Thoracic aorta (tissue), 2 donors: Measurements from ENCODE around the gene DPH1. TPM values are rescaled to one million over a fixed set of nuclear protein-coding genes. Genes with fewer than 3 reads are reported as not detected.
A peak's percentile ranks its signal among the peaks of the same experiment; 100 is the strongest.

ENCODE experiments used
- ATAC-seq: fragments of 150-250 bp; one replicate; pipeline ENCODE4 v1.8.0; 2017; ENCODE audit warnings: low read depth; ENCODE audit not compliant: insufficient number of reproducible peaks, low FRiP score
- DNase-seq: peaks from one replicate; pipeline ENCODE4 v3.0.0-alpha.2; 2020; ENCODE audit warnings: low spot score
- H3K27ac ChIP-seq, 2 donors: fragments of 200-600 bp; sonication (generic); 1 replicate in 1 of 2; 2 replicates in 1 of 2; pipeline ENCODE4 v1.5.1; 2016; ENCODE audit warnings: mild to moderate bottlenecking in 2 of 2, moderate library complexity in 2 of 2
- H3K27me3 ChIP-seq: fragments of 200-600 bp; sonication (generic); replicated peaks from 2 replicates; pipeline ENCODE4 v1.6.0; 2016; ENCODE audit warnings: mild to moderate bottlenecking; ENCODE audit not compliant: insufficient read depth
- H3K36me3 ChIP-seq: fragments of 200-600 bp; sonication (generic); one replicate; pipeline ENCODE4 v1.5.1; 2016
- H3K4me1 ChIP-seq, 2 donors: fragments of 200-600 bp; sonication (generic); 1 replicate in 1 of 2; 2 replicates in 1 of 2; pipeline versions ENCODE4 v1.5.1 to v1.6.0; 2016; ENCODE audit warnings: low read depth in 2 of 2, mild to moderate bottlenecking in 1 of 2; ENCODE audit not compliant: control insufficient read depth in 1 of 2
- H3K4me3 ChIP-seq: fragments of 200-600 bp; sonication (generic); 2 replicates; pipeline ENCODE4 v1.5.1; 2016; ENCODE audit warnings: mild to moderate bottlenecking
- H3K9me3 ChIP-seq: fragments of 200-600 bp; sonication (generic); 2 replicates; pipeline ENCODE4 v1.5.1; 2016
- total RNA-seq, 2 donors: library from RNA; depleted of rRNA; stranded (reverse); fragments of >200 nt; gene quantifications; one replicate each; pipeline versions ENCODE4 v1.1.0 to v1.2.3, GENCODE V29; 2016
- TF ChIP-seq, protein P1 (sequence below): fragments of 200-600 bp; sonication (generic); IDR thresholded peaks from one replicate; pipeline ENCODE4 v1.5.1; 2019; ENCODE audit warnings: antibody characterized with exemption

DPH1 gene
- total RNA-seq, 2 donors from 2014 or later, result 46.0 to 61.1 TPM

GRCh38 chr17:2051061-2051932 is 21.3 kb downstream of the DPH1 start:
- H3K36me3 ChIP-seq, result no peaks in the 10 kb centered on the region
- TF ChIP-seq, protein P1, sequence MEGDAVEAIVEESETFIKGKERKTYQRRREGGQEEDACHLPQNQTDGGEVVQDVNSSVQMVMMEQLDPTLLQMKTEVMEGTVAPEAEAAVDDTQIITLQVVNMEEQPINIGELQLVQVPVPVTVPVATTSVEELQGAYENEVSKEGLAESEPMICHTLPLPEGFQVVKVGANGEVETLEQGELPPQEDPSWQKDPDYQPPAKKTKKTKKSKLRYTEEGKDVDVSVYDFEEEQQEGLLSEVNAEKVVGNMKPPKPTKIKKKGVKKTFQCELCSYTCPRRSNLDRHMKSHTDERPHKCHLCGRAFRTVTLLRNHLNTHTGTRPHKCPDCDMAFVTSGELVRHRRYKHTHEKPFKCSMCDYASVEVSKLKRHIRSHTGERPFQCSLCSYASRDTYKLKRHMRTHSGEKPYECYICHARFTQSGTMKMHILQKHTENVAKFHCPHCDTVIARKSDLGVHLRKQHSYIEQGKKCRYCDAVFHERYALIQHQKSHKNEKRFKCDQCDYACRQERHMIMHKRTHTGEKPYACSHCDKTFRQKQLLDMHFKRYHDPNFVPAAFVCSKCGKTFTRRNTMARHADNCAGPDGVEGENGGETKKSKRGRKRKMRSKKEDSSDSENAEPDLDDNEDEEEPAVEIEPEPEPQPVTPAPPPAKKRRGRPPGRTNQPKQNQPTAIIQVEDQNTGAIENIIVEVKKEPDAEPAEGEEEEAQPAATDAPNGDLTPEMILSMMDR, result no peak
- no peaks in the 10 kb centered on the region for H3K27me3 ChIP-seq
- no peaks in the 10 kb centered on the region for H3K9me3 ChIP-seq
- no peak overlapping the region for H3K27ac ChIP-seq
- DNase-seq, result no peak
- no peak for ATAC-seq
- H3K4me1 ChIP-seq, result peaks cover 30 to 45% of the 10 kb centered on the region in 2 donors
- H3K4me3 ChIP-seq, result peak overlapping the region; percentile 76

GRCh38 chr17:2051933-2052559 is 22.1 kb downstream of the DPH1 start:
- Histone ChIP-seq H3K4me1 (peaks cover 30 to 48% of the 10 kb centered on the region in 2 donors), H3K9me3 (no peaks in the 10 kb centered on the region), H3K27ac (no peak overlapping the region), H3K4me3 (no peak overlapping the region), H3K27me3 (no peaks in the 10 kb centered on the region), H3K36me3 (no peaks in the 10 kb centered on the region)
- DNase-seq (no peak), ATAC-seq (no peak)
- TF ChIP-seq, protein P1, result no peak

DNA sequence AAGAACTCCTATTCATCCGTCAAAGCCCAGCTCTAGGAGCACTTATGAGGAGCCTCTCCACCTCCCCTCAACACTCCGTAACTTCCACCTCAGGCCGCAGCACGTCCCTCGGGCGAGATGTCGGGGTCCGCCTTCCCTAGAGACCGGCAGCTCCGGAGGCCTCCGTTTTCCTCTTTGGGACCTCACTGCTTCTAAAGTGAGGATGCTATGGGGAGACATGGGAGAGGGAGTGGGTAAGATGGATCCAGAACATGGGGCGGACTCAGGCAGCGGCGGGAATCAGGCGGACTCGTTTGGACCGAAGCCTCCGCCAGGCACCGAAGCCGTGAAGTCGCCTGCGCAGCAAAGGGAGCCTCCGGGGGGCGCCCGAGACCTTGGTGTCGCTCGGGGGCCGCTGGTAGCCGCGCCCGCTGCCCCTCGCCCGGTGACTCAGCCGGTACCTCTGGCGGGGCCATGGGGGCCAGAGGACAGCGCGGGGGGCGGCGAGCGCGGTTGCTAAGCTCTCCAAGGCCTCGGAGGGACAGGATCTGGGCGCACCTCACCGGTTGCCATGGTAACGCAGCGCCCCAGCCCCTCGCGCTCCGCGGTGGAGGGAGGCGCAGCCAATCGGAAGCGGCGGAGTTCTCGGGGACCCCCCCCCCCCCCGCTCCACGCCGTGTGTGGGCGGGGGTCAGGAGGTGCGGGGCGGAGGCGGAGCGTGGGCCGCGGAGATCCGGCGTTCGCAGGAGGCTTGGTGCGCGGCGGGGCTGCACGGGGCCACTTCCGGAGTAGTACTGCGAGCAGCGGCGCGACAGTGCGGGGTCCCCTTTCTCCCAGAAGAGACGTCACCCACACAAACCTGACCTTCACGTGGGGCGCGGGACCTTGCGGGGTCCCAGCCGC is 23.7 kb downstream of the DPH1 start:
- DNase-seq, result no peak
- H3K4me1 ChIP-seq, result peaks cover 30 to 46% of the 10 kb centered on the region in 2 donors

GRCh38 chr17:2054262-2054511 is 24.2 kb downstream of the DPH1 start:
- ATAC-seq (no peak), DNase-seq (no peak)
- TF ChIP-seq, protein P1, result no peak
- Histone ChIP-seq H3K27me3 (no peaks in the 10 kb centered on the region), H3K27ac (no peak overlapping the region), H3K36me3 (no peaks in the 10 kb centered on the region), H3K9me3 (no peaks in the 10 kb centered on the region), H3K4me1 (peaks cover 24 to 41% of the 10 kb centered on the region in 2 donors), H3K4me3 (peak overlapping the region; percentile 82)

More for the DNA sequence above, 23.7 kb downstream of the DPH1 start:
- H3K27ac ChIP-seq, result no peak overlapping the region
- ATAC-seq, result no peak
- no peaks in the 10 kb centered on the region for H3K9me3 ChIP-seq
- H3K4me3 ChIP-seq, result peak overlapping the region; percentile 82
- TF ChIP-seq, protein P1, result no peak
- no peaks in the 10 kb centered on the region for H3K36me3 ChIP-seq
- H3K27me3 ChIP-seq, result no peaks in the 10 kb centered on the region
